ENCODE results near the gene MED31. TPM values are rescaled to one million over a fixed set of nuclear protein-coding genes. Genes with fewer than 3 reads are reported as not detected.

Gene MED31
- total and polyA plus RNA-seq, 2 donors (not counting 3 experiments of a cell fraction or from before 2014, with no cell fraction given), result 13.7 to 29.4 TPM

- peaks cover 3 to 12% of the 10 kb centered on the region in 2 experiments for H3K36me3 ChIP-seq (ENCODE audit: control insufficient read depth in 2 of 2, extremely low read depth in 1 of 2, insufficient read depth in 2 of 2, low read length in 2 of 2)
- TF ChIP-seq EZH2 (IDR thresholded peaks at IDR 0.05; ENCODE audit: borderline replicate concordance, low read depth, low read length, severe bottlenecking) (no peak), FOS (IDR thresholded peaks at IDR 0.05; ENCODE audit: borderline replicate concordance, insufficient read depth, low read length) (no peak), JUN (IDR thresholded peaks at IDR 0.05; ENCODE audit: borderline replicate concordance, insufficient read depth, insufficient read length, low read depth) (no peak), MYC (IDR thresholded peaks at IDR 0.05; ENCODE audit: low read depth, low read length) (no peak), POLR2A (IDR thresholded peaks at IDR 0.05; ENCODE audit: low read depth, low read length) (no peak), CTCF (IDR thresholded peaks at IDR 0.05; ENCODE audit: extremely low read depth in 1 of 2, insufficient read depth in 1 of 2, low read depth in 1 of 2, low read length in 2 of 2) (no peak), GATA2 (IDR thresholded peaks at IDR 0.05; ENCODE audit: insufficient read depth, insufficient read length, low read depth, low read length) (no peak), POLR2AphosphoS5 (IDR thresholded peaks at IDR 0.05; ENCODE audit: insufficient read depth, low read depth, low read length) (no peak)
- TF ChIP-seq, protein P1, sequence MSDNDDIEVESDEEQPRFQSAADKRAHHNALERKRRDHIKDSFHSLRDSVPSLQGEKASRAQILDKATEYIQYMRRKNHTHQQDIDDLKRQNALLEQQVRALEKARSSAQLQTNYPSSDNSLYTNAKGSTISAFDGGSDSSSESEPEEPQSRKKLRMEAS (IDR thresholded peaks at IDR 0.05; ENCODE audit: insufficient read depth, insufficient read length), result no peak
- H3K9me1 ChIP-seq (replicated peaks; ENCODE audit: control insufficient read depth, extremely low read depth, insufficient read depth, low read length), result no peaks in the 10 kb centered on the region
- peaks cover 6% of the 10 kb centered on the region for H3K79me2 ChIP-seq (ENCODE audit: control insufficient read depth, insufficient read depth, low read length)
- intact Hi-C loops (cut with micrococcal nuclease) (no loop called here), dilution Hi-C loops (cut with MboI; ENCODE audit: extremely low pct_ligation_motif_present, low sequenced_read_pairs) (no loop called here)
- no peak overlapping the region for H3K4me3 ChIP-seq (replicated peaks in 1 of 3; ENCODE audit: insufficient read depth in 1 of 3, low read depth in 1 of 3, low read length in 3 of 3)
- H4K20me1 ChIP-seq (replicated peaks; ENCODE audit: control insufficient read depth, extremely low read depth, insufficient read depth, low read length), result peaks cover 5% of the 10 kb centered on the region
- DNase-seq (ENCODE audit: low read depth, low spot score), result no peak
- no TSS peak for BruUV-seq (replicated peaks)
- ChIA-PET POLR2A (no interaction called here), CTCF (no interaction called here)
- peaks cover 12% of the 10 kb centered on the region for H3K4me1 ChIP-seq (ENCODE audit: control insufficient read depth, extremely low read depth, insufficient read depth, low read length)
- no peaks in the 10 kb centered on the region for H3K9me3 ChIP-seq (replicated peaks; ENCODE audit: control insufficient read depth, insufficient read depth, low read length)
- H3K9ac ChIP-seq (replicated peaks; ENCODE audit: extremely low read depth, insufficient read depth, low read length), result no peak overlapping the region
- no peak overlapping the region for H3K27ac ChIP-seq (ENCODE audit: insufficient read depth, low read depth, low read length)
- no peaks in the 10 kb centered on the region for H3K27me3 ChIP-seq (ENCODE audit: control insufficient read depth in 2 of 2, insufficient read depth in 2 of 2, low read length in 2 of 2)
- no peak overlapping the region for H2AFZ ChIP-seq (ENCODE audit: low read depth, low read length)
- FAIRE-seq, result no peak
- no peak overlapping the region for H3K4me2 ChIP-seq (ENCODE audit: insufficient read depth, low read length)
Observed at GRCh38 chr17:6630390-6630789, 21.0 kb downstream of the MED31 start.

All from endothelial cell of umbilical vein (primary cell).